ENCODE measurements around the gene IGSF9B.

The IGSF9B gene

GRCh38 chr11:133950421-133950820, 6.3 kb downstream of the IGSF9B start:
- TF ChIP-seq TSHZ2 (CRISPR knock-in tag; IDR thresholded peaks at IDR 0.05) (no peak), ARNTL (CRISPR knock-in tag; IDR thresholded peaks at IDR 0.05; ENCODE audit: borderline replicate concordance, low read depth) (no peak), CSDC2 (CRISPR knock-in tag; IDR thresholded peaks at IDR 0.05) (no peak), GLIS3 (CRISPR knock-in tag; IDR thresholded peaks at IDR 0.05) (no peak), POU6F1 (CRISPR knock-in tag; IDR thresholded peaks at IDR 0.05; ENCODE audit: borderline replicate concordance, low read depth) (no peak), CREB5 (CRISPR knock-in tag; IDR thresholded peaks at IDR 0.05; ENCODE audit: low read depth) (no peak), TCF4 (CRISPR knock-in tag; IDR thresholded peaks at IDR 0.05; ENCODE audit: borderline replicate concordance) (no peak), OSR1 (CRISPR knock-in tag; IDR thresholded peaks at IDR 0.05) (no peak), ISL1 (CRISPR knock-in tag; IDR thresholded peaks at IDR 0.05) (no peak), ZFP3 (CRISPR knock-in tag; IDR thresholded peaks at IDR 0.05) (no peak), ESRRG (CRISPR knock-in tag; IDR thresholded peaks at IDR 0.05) (no peak), BACH2 (CRISPR knock-in tag; IDR thresholded peaks at IDR 0.05; ENCODE audit: borderline replicate concordance) (no peak), ZNF8 (CRISPR knock-in tag; IDR thresholded peaks at IDR 0.05) (no peak), ZC3H10 (CRISPR knock-in tag; IDR thresholded peaks at IDR 0.05) (no peak), PATZ1 (CRISPR knock-in tag; IDR thresholded peaks at IDR 0.05; ENCODE audit: borderline replicate concordance) (no peak), ZFP30 (CRISPR knock-in tag; IDR thresholded peaks at IDR 0.05) (no peak), CSRNP3 (CRISPR knock-in tag; IDR thresholded peaks at IDR 0.05) (no peak), PPARA (CRISPR knock-in tag; IDR thresholded peaks at IDR 0.05; ENCODE audit: borderline replicate concordance) (no peak), ZNF565 (CRISPR knock-in tag; conservative IDR thresholded peaks at IDR 0.05; ENCODE audit: low read depth) (no peak), ZNF70 (CRISPR knock-in tag; IDR thresholded peaks at IDR 0.05) (no peak)
- ATAC-seq: no peak

- no peak for TF ChIP-seq ZC3H10 (CRISPR knock-in tag; IDR thresholded peaks at IDR 0.05)
- ATAC-seq: no peak
Observed at GRCh38 chr11:133949129-133949528, 7.6 kb downstream of the IGSF9B start.

- no peak for TF ChIP-seq POU6F1 (CRISPR knock-in tag; IDR thresholded peaks at IDR 0.05; ENCODE audit: borderline replicate concordance, low read depth)
- no peak for TF ChIP-seq CREB5 (CRISPR knock-in tag; IDR thresholded peaks at IDR 0.05; ENCODE audit: low read depth)
- no peak for TF ChIP-seq GLIS3 (CRISPR knock-in tag; IDR thresholded peaks at IDR 0.05)
- no peak for TF ChIP-seq CSDC2 (CRISPR knock-in tag; IDR thresholded peaks at IDR 0.05)
- no peak for TF ChIP-seq ARNTL (CRISPR knock-in tag; IDR thresholded peaks at IDR 0.05; ENCODE audit: borderline replicate concordance, low read depth)
- no peak for TF ChIP-seq ESRRG (CRISPR knock-in tag; IDR thresholded peaks at IDR 0.05)
- no peak for TF ChIP-seq ZC3H10 (CRISPR knock-in tag; IDR thresholded peaks at IDR 0.05)
- no peak for TF ChIP-seq ZFP3 (CRISPR knock-in tag; IDR thresholded peaks at IDR 0.05)
- ATAC-seq: no peak
Observed at GRCh38 chr11:133948711-133949110, 8.1 kb downstream of the IGSF9B start.
